DMS153 treated with DMSO at 0.1 percent for 48 hours (cell line): ENCODE data around the gene SHH.

Source experiments
- DNase-seq: peaks from one replicate; lab custom pipeline; 2025; ENCODE audit not compliant: unreplicated experiment; lab: John Stamatoyannopoulos, UW

The SHH gene

GRCh38 chr7:155766966-155767916 is 45.0 kb downstream of the SHH start:
- DNase-seq = no peak

GRCh38 chr7:155766386-155766785 is 45.9 kb downstream of the SHH start:
- DNase-seq = no peak

- DNase-seq = no peak
These were observed 46.8 kb downstream of the SHH start for GRCh38 chr7:155765458-155765857.

GRCh38 chr7:155764438-155764793 is 47.8 kb downstream of the SHH start:
- DNase-seq = no peak

- DNase-seq = no peak
These were observed 48.4 kb downstream of the SHH start for GRCh38 chr7:155763691-155764437.

GRCh38 chr7:155763122-155763521 is 49.1 kb downstream of the SHH start:
- DNase-seq = no peak

GRCh38 chr7:155762655-155763054 is 49.6 kb downstream of the SHH start:
- DNase-seq = no peak

GRCh38 chr7:155762036-155762435 is 50.2 kb downstream of the SHH start:
- no peak for DNase-seq

- DNase-seq = no peak
These were observed 51.1 kb downstream of the SHH start for GRCh38 chr7:155761162-155761561.

GRCh38 chr7:155759740-155760430 is 52.4 kb downstream of the SHH start:
- DNase-seq = no peak

- no peak for DNase-seq
These were observed 53.9 kb downstream of the SHH start for GRCh38 chr7:155758348-155758747.

- DNase-seq = no peak
These were observed 55.9 kb downstream of the SHH start for GRCh38 chr7:155756322-155756721.

GRCh38 chr7:155755026-155755425 is 57.2 kb downstream of the SHH start:
- no peak for DNase-seq

GRCh38 chr7:155754165-155754564 is 58.1 kb downstream of the SHH start:
- no peak for DNase-seq

GRCh38 chr7:155753446-155753965 is 58.8 kb downstream of the SHH start:
- no peak for DNase-seq

GRCh38 chr7:155752756-155753445 is 59.4 kb downstream of the SHH start:
- no peak for DNase-seq

GRCh38 chr7:155751409-155751808 is 60.9 kb downstream of the SHH start:
- DNase-seq = no peak

GRCh38 chr7:155750255-155751125 is 61.8 kb downstream of the SHH start:
- no peak for DNase-seq
